Ovary (tissue), 9 donors: Measurements from ENCODE around the gene KRT31. TPM values are rescaled to one million over a fixed set of nuclear protein-coding genes. Genes with fewer than 3 reads are reported as not detected.

Experiments
- DNase-seq, 5 donors: peaks; one replicate each; pipeline ENCODE4 v3.0.0-alpha.2; 2019 to 2020
- H3K27ac ChIP-seq, 2 donors: fragments of 200-600 bp; one replicate each; pipeline versions ENCODE4 v1.5.1 to v1.8.0; 2019 to 2022
- H3K27me3 ChIP-seq: fragments of 200-600 bp; one replicate; pipeline ENCODE4 v1.8.0; 2022
- H3K36me3 ChIP-seq: fragments of 200-600 bp; sonication (generic); one replicate; pipeline ENCODE4 v1.5.1; 2019
- H3K4me1 ChIP-seq: one replicate; pipeline ENCODE4 v1.8.1; 2013; ENCODE audit warnings: mild to moderate bottlenecking, moderate library complexity; ENCODE audit not compliant: insufficient read depth
- H3K4me3 ChIP-seq: fragments of 200-600 bp; sonication (generic); one replicate; pipeline ENCODE4 v1.5.1; 2017
- H3K9me3 ChIP-seq, 2 donors: fragments of 200-600 bp in 1 of 2; sonication (generic) in 1 of 2; one replicate each; pipeline versions ENCODE4 v1.5.1 to v1.8.1; 2013 to 2019; ENCODE audit warnings: mild to moderate bottlenecking in 1 of 2, moderate library complexity in 1 of 2
- EP300 ChIP-seq: sonication (generic); formaldehyde crosslinking; IDR thresholded peaks from one replicate; pipeline ENCODE4 v1.6.1; 2017; ENCODE audit warnings: antibody characterized with exemption
- POLR2A ChIP-seq: fragments of 450-650 bp; IDR thresholded peaks from one replicate; pipeline ENCODE4 v1.6.1; 2017; ENCODE audit warnings: antibody characterized with exemption, mild to moderate bottlenecking, moderate library complexity
- WGBS, 3 donors: extraction: QIAGEN DNeasy Blood & Tissue Kit in 1 of 3; methylation state at CpG; one replicate each; pipeline versions ENCODE4 v1.1.5 to v1.1.7; 2013 to 2017; 5-methylcytosine and 5-hydroxymethylcytosine counted together
- intact Hi-C, 4 donors: fragments of 100-400 bp; cut with DNase I; formaldehyde crosslinking; loops; one replicate each; pipeline versions ENCODE4 v1.11.0 to v1.15.1; 2022 to 2023
- polyA plus RNA-seq, 2 donors: library from polyadenylated mRNA; stranded (reverse); fragments of 200-250 nt in 1 of 2; fragments of 350-450 nt in 1 of 2; fragmentation: Illumina TruSeq in 1 of 2; extraction: RNeasy Lipid Tissue Mini Kit (QIAGEN cat#74804) in 1 of 2; gene quantifications; one replicate each; pipeline ENCODE4 v1.2.3, GENCODE V29; 2013 to 2014
- total RNA-seq, 7 donors: library from RNA; depleted of rRNA in 2 of 7; stranded (reverse); fragments of >200 nt in 2 of 7; fragmentation: NEBNext Ultra II Directional in 3 of 7; extraction: Animal tissue kit (Norgen Biotek cat#: 25700) in 3 of 7; gene quantifications; one replicate each; pipeline versions ENCODE4 v1.1.0 to v1.2.4, GENCODE V29; 2016 to 2023
- TF ChIP-seq, protein P1 (sequence below), 3 donors: fragments of 450-650 bp in 2 of 3; fragments of 200-600 bp in 1 of 3; IDR thresholded peaks; one replicate each; pipeline versions ENCODE4 v1.5.1 to v1.8.0; 2016 to 2022; ENCODE audit warnings: antibody characterized with exemption in 3 of 3, mild to moderate bottlenecking in 1 of 3
- donor health status: DM: no; HTN: no; CAD: no; lungs with moderate emphysema.
- donor health status: DM: no; HTN: no; CAD: no.
- donor health status: Bipolar disorder and iron deficiency.
- donor health status: DM: yes; HTN: yes; CAD: no.
- donor health status: DM: no; HTN: no; CAD: no.
- donor health status: DM: yes; HTN: yes; CAD: no.

KRT31 gene
- total and polyA plus RNA-seq, 9 donors, result not detected

DNA sequence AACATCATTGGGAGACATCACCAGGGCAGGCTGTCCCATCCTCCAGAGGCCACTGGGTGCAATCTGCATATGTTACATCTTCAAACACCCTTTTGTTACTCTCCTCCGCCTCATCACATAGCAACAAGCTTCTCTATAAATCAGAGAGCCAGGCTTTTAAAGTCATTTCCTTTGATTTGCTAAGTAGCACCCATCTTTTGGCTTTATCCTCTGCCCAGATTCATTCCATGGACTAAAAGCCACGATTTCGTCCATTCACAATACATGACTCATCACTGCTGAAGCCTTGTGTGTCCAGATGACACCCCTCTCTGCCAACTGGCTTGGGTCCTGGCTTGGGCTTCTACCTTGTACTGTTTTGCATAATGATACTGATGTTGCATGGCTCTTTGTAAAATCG, 45.3 kb upstream of the KRT31 start:
- no peak overlapping the region for H3K27ac ChIP-seq
- no peaks in the 10 kb centered on the region for H3K27me3 ChIP-seq
- intact Hi-C loops, result no loop called here
- no peaks in the 10 kb centered on the region for H3K36me3 ChIP-seq
- H3K4me3 ChIP-seq, result no peak overlapping the region
- TF ChIP-seq, protein P1, sequence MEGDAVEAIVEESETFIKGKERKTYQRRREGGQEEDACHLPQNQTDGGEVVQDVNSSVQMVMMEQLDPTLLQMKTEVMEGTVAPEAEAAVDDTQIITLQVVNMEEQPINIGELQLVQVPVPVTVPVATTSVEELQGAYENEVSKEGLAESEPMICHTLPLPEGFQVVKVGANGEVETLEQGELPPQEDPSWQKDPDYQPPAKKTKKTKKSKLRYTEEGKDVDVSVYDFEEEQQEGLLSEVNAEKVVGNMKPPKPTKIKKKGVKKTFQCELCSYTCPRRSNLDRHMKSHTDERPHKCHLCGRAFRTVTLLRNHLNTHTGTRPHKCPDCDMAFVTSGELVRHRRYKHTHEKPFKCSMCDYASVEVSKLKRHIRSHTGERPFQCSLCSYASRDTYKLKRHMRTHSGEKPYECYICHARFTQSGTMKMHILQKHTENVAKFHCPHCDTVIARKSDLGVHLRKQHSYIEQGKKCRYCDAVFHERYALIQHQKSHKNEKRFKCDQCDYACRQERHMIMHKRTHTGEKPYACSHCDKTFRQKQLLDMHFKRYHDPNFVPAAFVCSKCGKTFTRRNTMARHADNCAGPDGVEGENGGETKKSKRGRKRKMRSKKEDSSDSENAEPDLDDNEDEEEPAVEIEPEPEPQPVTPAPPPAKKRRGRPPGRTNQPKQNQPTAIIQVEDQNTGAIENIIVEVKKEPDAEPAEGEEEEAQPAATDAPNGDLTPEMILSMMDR (IDR thresholded peaks at IDR 0.05), result no peak
- H3K9me3 ChIP-seq, result no peaks in the 10 kb centered on the region
- no peak for DNase-seq
- 66 to 77% (median 67%) methylated on average over 4 of the region's 4 CpGs for WGBS, 3 donors
- peaks cover 2% of the 10 kb centered on the region for H3K4me1 ChIP-seq

DNA sequence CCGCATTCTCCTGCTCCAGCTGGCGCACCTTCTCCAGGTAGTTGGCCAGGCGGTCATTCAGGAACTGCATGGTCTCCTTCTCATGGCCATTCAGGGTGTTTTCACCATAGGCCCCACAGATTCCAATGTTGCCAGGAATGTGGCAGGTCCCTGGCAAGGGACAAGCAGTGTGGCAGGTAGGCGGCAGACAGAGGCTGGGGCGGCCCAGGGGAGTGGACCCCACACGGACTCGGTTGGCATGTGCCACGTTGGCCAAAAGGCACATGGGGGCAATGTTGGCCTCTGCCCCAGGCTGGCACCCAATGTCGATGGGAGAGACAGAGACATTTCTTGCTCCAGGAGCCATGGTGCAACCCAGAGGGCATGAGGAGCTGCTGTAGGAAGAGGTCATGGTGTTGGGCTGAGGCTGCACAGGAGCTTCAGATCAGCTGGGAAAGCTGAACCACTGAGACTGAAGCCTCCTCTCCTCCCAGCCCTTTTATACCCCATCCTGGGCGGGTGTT, 43.2 kb upstream of the KRT31 start, which contains the start of gene KRT38:
KRT38 (minus strand) TSS at position 453 of the 503 bp plus-strand sequence; CDS start at position 391, 62 bp downstream.
- no peak for DNase-seq
- Histone ChIP-seq H3K4me3 (no peak within 1 kb of the TSS), H3K9me3 (no peaks in the 10 kb centered on the region), H3K27me3 (no peaks in the 10 kb centered on the region), H3K27ac (no peak within 1 kb of the TSS), H3K4me1 (no peaks in the 10 kb centered on the region), H3K36me3 (no peaks in the 10 kb centered on the region)
- intact Hi-C loops, result no loop called here
- WGBS, 3 donors, result 92 to 95% (median 95%) methylated on average over 10 of the region's 10 CpGs
- no peak for TF ChIP-seq EP300
- TF ChIP-seq, protein P1 (IDR thresholded peaks at IDR 0.05), result no peak
- no peak for TF ChIP-seq POLR2A

DNA sequence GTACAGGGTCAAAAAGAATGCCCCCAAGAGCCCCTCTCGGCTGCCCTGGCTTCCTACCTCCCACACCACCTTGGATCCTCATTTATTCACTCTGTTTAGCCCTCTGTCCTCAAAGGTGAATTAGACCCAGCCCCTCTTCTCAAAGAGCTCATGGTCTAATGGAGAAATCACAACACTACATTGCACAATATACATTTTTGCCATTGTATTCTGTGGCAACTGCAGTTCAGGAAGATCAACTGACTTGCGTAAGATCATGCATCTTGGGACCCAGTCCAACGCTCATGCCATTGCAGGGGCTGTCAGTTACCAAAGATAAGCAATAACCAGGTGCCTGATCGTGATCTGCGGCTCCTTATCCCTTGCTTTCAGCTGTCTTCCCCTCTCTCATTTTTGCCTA, 42.0 kb upstream of the KRT31 start:
- DNase-seq, result no peak
- H3K4me3 ChIP-seq, result no peak overlapping the region
- H3K36me3 ChIP-seq, result no peaks in the 10 kb centered on the region
- H3K27ac ChIP-seq, result no peak overlapping the region
- no peaks in the 10 kb centered on the region for H3K9me3 ChIP-seq
- intact Hi-C loops, result no loop called here
- no peaks in the 10 kb centered on the region for H3K4me1 ChIP-seq
- no peaks in the 10 kb centered on the region for H3K27me3 ChIP-seq
- TF ChIP-seq POLR2A, result no peak
- no peak for TF ChIP-seq EP300
- TF ChIP-seq, protein P1 (IDR thresholded peaks at IDR 0.05), result no peak
- WGBS, 3 donors, result 74 to 96% (median 76%) methylated on average over 4 to 5 of the region's 5 CpGs

DNA sequence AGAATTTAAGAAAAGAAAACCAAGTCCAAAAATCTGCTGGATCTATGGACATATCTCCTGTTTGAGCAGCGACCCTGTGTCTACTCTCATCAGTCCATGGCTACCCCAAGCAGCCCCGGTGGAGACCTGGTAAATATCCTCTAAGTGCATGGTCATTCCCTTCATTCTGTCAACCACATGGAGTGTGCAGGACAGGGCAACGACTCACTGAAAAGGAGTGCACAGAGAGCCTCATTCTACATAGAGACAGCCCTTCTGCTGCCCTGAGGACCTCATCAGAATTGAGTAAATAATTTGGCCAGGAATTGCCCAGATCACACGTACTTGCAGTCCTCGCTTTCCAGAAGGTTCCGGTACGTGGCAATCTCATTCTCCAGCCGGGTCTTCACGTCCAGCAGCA, 40.4 kb upstream of the KRT31 start:
- no peaks in the 10 kb centered on the region for H3K27me3 ChIP-seq
- no peaks in the 10 kb centered on the region for H3K36me3 ChIP-seq
- H3K4me1 ChIP-seq, result no peaks in the 10 kb centered on the region
- H3K9me3 ChIP-seq, result no peaks in the 10 kb centered on the region
- intact Hi-C loops, result no loop called here
- TF ChIP-seq EP300 (no peak), POLR2A (no peak)
- TF ChIP-seq, protein P1 (IDR thresholded peaks at IDR 0.05), result no peak
- no peak overlapping the region for H3K27ac ChIP-seq
- H3K4me3 ChIP-seq, result no peak overlapping the region
- no peak for DNase-seq
- WGBS, 3 donors, result 89 to 96% (median 95%) methylated on average over 9 of the region's 9 CpGs
